ENCODE results near the gene ZBTB16.

DNA sequence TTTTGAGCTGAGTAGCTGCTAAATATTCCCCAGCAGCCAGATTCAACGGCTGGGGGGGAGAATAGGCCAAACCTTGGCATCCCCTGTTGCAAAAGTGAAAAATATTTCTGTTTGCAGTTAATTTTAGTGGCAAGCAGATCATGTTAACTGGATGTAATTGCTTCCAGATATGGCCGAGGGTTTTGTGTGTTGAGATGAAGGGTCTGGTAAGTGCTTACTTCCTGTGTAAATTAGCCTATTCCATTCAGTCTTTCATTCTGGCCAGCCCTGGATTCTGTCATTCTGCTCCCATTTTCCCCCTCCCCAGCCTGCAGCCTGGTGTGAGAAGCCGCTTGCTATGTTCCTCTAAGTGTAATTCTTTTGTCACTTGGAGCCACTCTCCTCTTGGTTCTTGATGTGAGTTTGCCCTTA, 17.4 kb downstream of the ZBTB16 start:
- TF ChIP-seq, protein P1, sequence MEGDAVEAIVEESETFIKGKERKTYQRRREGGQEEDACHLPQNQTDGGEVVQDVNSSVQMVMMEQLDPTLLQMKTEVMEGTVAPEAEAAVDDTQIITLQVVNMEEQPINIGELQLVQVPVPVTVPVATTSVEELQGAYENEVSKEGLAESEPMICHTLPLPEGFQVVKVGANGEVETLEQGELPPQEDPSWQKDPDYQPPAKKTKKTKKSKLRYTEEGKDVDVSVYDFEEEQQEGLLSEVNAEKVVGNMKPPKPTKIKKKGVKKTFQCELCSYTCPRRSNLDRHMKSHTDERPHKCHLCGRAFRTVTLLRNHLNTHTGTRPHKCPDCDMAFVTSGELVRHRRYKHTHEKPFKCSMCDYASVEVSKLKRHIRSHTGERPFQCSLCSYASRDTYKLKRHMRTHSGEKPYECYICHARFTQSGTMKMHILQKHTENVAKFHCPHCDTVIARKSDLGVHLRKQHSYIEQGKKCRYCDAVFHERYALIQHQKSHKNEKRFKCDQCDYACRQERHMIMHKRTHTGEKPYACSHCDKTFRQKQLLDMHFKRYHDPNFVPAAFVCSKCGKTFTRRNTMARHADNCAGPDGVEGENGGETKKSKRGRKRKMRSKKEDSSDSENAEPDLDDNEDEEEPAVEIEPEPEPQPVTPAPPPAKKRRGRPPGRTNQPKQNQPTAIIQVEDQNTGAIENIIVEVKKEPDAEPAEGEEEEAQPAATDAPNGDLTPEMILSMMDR (tag by site-specific recombination; IDR thresholded peaks at IDR 0.05): no peak
- TF ChIP-seq ZNF596 (tag by site-specific recombination; IDR thresholded peaks at IDR 0.05) (no peak), ZNF76 (tag by site-specific recombination; IDR thresholded peaks at IDR 0.05; ENCODE audit: borderline replicate concordance, low read depth) (no peak), HOXA7 (CRISPR knock-in tag; IDR thresholded peaks at IDR 0.05; ENCODE audit: borderline replicate concordance) (no peak), ZNF530 (tag by site-specific recombination; IDR thresholded peaks at IDR 0.05; ENCODE audit: low read depth) (no peak), ZBTB17 (tag by site-specific recombination; IDR thresholded peaks at IDR 0.05) (no peak), ZEB2 (tag by site-specific recombination; IDR thresholded peaks at IDR 0.05) (no peak), ZNF140 (tag by site-specific recombination; IDR thresholded peaks at IDR 0.05) (no peak), YY1 (tag by site-specific recombination; IDR thresholded peaks at IDR 0.05) (no peak), ZNF248 (tag by site-specific recombination; IDR thresholded peaks at IDR 0.05) (no peak), ZNF473 (tag by site-specific recombination; IDR thresholded peaks at IDR 0.05) (no peak), MEIS1 (CRISPR knock-in tag; IDR thresholded peaks at IDR 0.05; ENCODE audit: borderline replicate concordance) (no peak)
- TF ChIP-seq, protein P2, sequence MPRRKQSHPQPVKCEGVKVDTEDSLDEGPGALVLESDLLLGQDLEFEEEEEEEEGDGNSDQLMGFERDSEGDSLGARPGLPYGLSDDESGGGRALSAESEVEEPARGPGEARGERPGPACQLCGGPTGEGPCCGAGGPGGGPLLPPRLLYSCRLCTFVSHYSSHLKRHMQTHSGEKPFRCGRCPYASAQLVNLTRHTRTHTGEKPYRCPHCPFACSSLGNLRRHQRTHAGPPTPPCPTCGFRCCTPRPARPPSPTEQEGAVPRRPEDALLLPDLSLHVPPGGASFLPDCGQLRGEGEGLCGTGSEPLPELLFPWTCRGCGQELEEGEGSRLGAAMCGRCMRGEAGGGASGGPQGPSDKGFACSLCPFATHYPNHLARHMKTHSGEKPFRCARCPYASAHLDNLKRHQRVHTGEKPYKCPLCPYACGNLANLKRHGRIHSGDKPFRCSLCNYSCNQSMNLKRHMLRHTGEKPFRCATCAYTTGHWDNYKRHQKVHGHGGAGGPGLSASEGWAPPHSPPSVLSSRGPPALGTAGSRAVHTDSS (tag by site-specific recombination; IDR thresholded peaks at IDR 0.05): no peak
- TF ChIP-seq, protein P3, sequence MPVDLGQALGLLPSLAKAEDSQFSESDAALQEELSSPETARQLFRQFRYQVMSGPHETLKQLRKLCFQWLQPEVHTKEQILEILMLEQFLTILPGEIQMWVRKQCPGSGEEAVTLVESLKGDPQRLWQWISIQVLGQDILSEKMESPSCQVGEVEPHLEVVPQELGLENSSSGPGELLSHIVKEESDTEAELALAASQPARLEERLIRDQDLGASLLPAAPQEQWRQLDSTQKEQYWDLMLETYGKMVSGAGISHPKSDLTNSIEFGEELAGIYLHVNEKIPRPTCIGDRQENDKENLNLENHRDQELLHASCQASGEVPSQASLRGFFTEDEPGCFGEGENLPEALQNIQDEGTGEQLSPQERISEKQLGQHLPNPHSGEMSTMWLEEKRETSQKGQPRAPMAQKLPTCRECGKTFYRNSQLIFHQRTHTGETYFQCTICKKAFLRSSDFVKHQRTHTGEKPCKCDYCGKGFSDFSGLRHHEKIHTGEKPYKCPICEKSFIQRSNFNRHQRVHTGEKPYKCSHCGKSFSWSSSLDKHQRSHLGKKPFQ (tag by site-specific recombination; IDR thresholded peaks at IDR 0.05): no peak

Data from HEK293 (cell line).